Hepatocyte (in vitro differentiated cells): Measurements from ENCODE around the gene MICALL2. TPM values are rescaled to one million over a fixed set of nuclear protein-coding genes. Genes with fewer than 3 reads are reported as not detected.

ENCODE experiments used
- DNase-seq: peaks from one replicate; pipeline ENCODE4 v3.0.0-alpha.2; 2016; ENCODE audit warnings: low spot score
- H2AFZ ChIP-seq: fragments of 200-600 bp; sonication (generic); 2 replicates; pipeline ENCODE4 v1.6.0; 2016; ENCODE audit warnings: antibody characterized with exemption, mild to moderate bottlenecking
- H3K27ac ChIP-seq: fragments of 200-600 bp; sonication (generic); 2 replicates; pipeline ENCODE4 v1.5.1; 2016; ENCODE audit warnings: mild to moderate bottlenecking
- H3K27me3 ChIP-seq: fragments of 200-600 bp; sonication (generic); 2 replicates; pipeline ENCODE4 v1.6.1; 2016
- H3K36me3 ChIP-seq: fragments of 200-600 bp; sonication (generic); replicated peaks from 2 replicates; pipeline ENCODE4 v1.5.1; 2016; ENCODE audit warnings: low read depth; ENCODE audit not compliant: insufficient read depth
- H3K4me1 ChIP-seq: fragments of 200-600 bp; sonication (generic); 2 replicates; pipeline ENCODE4 v1.5.1; 2016; ENCODE audit warnings: mild to moderate bottlenecking, moderate library complexity; ENCODE audit not compliant: insufficient read depth
- H3K4me2 ChIP-seq: fragments of 200-600 bp; sonication (generic); 2 replicates; pipeline ENCODE4 v1.6.0; 2016
- H3K4me3 ChIP-seq: fragments of 200-600 bp; sonication (generic); 2 replicates; pipeline ENCODE4 v1.5.1; 2016; ENCODE audit warnings: mild to moderate bottlenecking
- H3K79me2 ChIP-seq: fragments of 200-600 bp; sonication (generic); 2 replicates; pipeline ENCODE4 v1.6.0; 2017; ENCODE audit warnings: mild to moderate bottlenecking
- H3K9me2 ChIP-seq: fragments of 200-600 bp; sonication (generic); replicated peaks from 2 replicates; pipeline ENCODE4 v1.6.0; 2017; ENCODE audit warnings: mild to moderate bottlenecking; ENCODE audit not compliant: insufficient read depth
- H3K9me3 ChIP-seq: fragments of 200-600 bp; sonication (generic); 2 replicates; pipeline ENCODE4 v1.5.1; 2016; ENCODE audit warnings: low read depth, mild to moderate bottlenecking
- H4K20me1 ChIP-seq: fragments of 200-600 bp; sonication (generic); 2 replicates; pipeline ENCODE4 v1.6.0; 2016; ENCODE audit warnings: mild to moderate bottlenecking; ENCODE audit not compliant: insufficient read depth, poor library complexity, severe bottlenecking
- CTCF ChIP-seq: fragments of 200-600 bp; sonication (generic); IDR thresholded peaks from 2 replicates; pipeline ENCODE4 v1.5.1; 2016; ENCODE audit warnings: antibody characterized with exemption, mild to moderate bottlenecking; ENCODE audit not compliant: poor library complexity
- EZH2 ChIP-seq: fragments of 200-600 bp; sonication (generic); IDR thresholded peaks from 2 replicates; pipeline ENCODE4 v1.6.1; 2016; ENCODE audit warnings: antibody characterized with exemption, mild to moderate bottlenecking, borderline replicate concordance
- EZH2phosphoT487 ChIP-seq: fragments of 200-600 bp; sonication (generic); IDR thresholded peaks from one replicate; pipeline ENCODE4 v1.6.1; 2018; ENCODE audit warnings: antibody characterized with exemption, mild to moderate bottlenecking, low read depth, moderate library complexity; ENCODE audit not compliant: unreplicated experiment, severe bottlenecking
- WGBS: methylation state at CpG from one replicate; pipeline ENCODE4 v1.1.6; 2016; ENCODE audit warnings: low lambda C conversion rate; ENCODE audit errors: missing lambda C conversion rate; 5-methylcytosine and 5-hydroxymethylcytosine counted together
- polyA plus RNA-seq: library from polyadenylated mRNA; unstranded; fragments of >200 nt; fragmentation: Nextera tagmentation; extraction: Ambion mirVana; gene quantifications from 2 replicates; pipeline ENCODE4 v1.2.1, GENCODE V29; 2016
- total RNA-seq: library from RNA; depleted of rRNA; stranded (reverse); fragments of >200 nt; gene quantifications from 2 replicates; pipeline ENCODE4 v1.2.3, GENCODE V29; 2014

MICALL2 gene
- total and polyA plus RNA-seq, 2 experiments from 2014 or later = 16.4 to 28.2 TPM

GRCh38 chr7:1450987-1451386, 8.3 kb downstream of the MICALL2 start:
- WGBS = 94% methylated on average over 11 of the region's 11 CpGs
- H3K27ac ChIP-seq = no peak overlapping the region
- no peak overlapping the region for H2AFZ ChIP-seq
- H3K4me3 ChIP-seq = no peak overlapping the region
- no peaks in the 10 kb centered on the region for H3K9me3 ChIP-seq
- H3K9me2 ChIP-seq = no peaks in the 10 kb centered on the region
- H3K36me3 ChIP-seq = no peaks in the 10 kb centered on the region
- H3K79me2 ChIP-seq = peaks cover 11% of the 10 kb centered on the region
- DNase-seq = no peak
- H3K4me1 ChIP-seq = peaks cover 11% of the 10 kb centered on the region
- H3K27me3 ChIP-seq = no peaks in the 10 kb centered on the region
- no peaks in the 10 kb centered on the region for H4K20me1 ChIP-seq
- no peak overlapping the region for H3K4me2 ChIP-seq
- no peak for TF ChIP-seq EZH2
- TF ChIP-seq EZH2phosphoT487 = no peak
- TF ChIP-seq CTCF = no peak

GRCh38 chr7:1450431-1450830, 8.8 kb downstream of the MICALL2 start:
- Histone ChIP-seq H3K4me3 (no peak overlapping the region), H3K4me1 (peaks cover 5% of the 10 kb centered on the region), H3K9me2 (no peaks in the 10 kb centered on the region), H3K79me2 (peaks cover 6% of the 10 kb centered on the region), H3K27me3 (no peaks in the 10 kb centered on the region), H2AFZ (no peak overlapping the region), H3K9me3 (no peaks in the 10 kb centered on the region), H3K27ac (no peak overlapping the region), H4K20me1 (no peaks in the 10 kb centered on the region), H3K4me2 (no peak overlapping the region), H3K36me3 (no peaks in the 10 kb centered on the region)
- TF ChIP-seq CTCF (no peak), EZH2phosphoT487 (no peak), EZH2 (no peak)
- WGBS = 92% methylated on average over 18 of the region's 18 CpGs
- no peak for DNase-seq

GRCh38 chr7:1449951-1450350, 9.3 kb downstream of the MICALL2 start:
- no peak overlapping the region for H3K4me2 ChIP-seq
- H3K9me3 ChIP-seq = no peaks in the 10 kb centered on the region
- H2AFZ ChIP-seq = no peak overlapping the region
- no peak for TF ChIP-seq EZH2
- TF ChIP-seq EZH2phosphoT487 = no peak
- no peak for TF ChIP-seq CTCF
- H3K9me2 ChIP-seq = no peaks in the 10 kb centered on the region
- no peak overlapping the region for H3K4me3 ChIP-seq
- no peaks in the 10 kb centered on the region for H4K20me1 ChIP-seq
- WGBS = 89% methylated on average over 11 of the region's 11 CpGs
- H3K4me1 ChIP-seq = peaks cover 2% of the 10 kb centered on the region
- no peaks in the 10 kb centered on the region for H3K27me3 ChIP-seq
- H3K27ac ChIP-seq = no peak overlapping the region
- DNase-seq = no peak
- no peaks in the 10 kb centered on the region for H3K36me3 ChIP-seq
- H3K79me2 ChIP-seq = peaks cover 5% of the 10 kb centered on the region

GRCh38 chr7:1449501-1449900, 9.8 kb downstream of the MICALL2 start:
- no peak for DNase-seq
- Histone ChIP-seq H3K9me2 (no peaks in the 10 kb centered on the region), H4K20me1 (no peaks in the 10 kb centered on the region), H3K4me1 (no peaks in the 10 kb centered on the region), H3K79me2 (peaks cover 5% of the 10 kb centered on the region), H3K9me3 (no peaks in the 10 kb centered on the region), H3K27ac (no peak overlapping the region), H3K27me3 (no peaks in the 10 kb centered on the region), H2AFZ (no peak overlapping the region), H3K4me3 (no peak overlapping the region), H3K4me2 (no peak overlapping the region), H3K36me3 (no peaks in the 10 kb centered on the region)
- TF ChIP-seq EZH2 (no peak), CTCF (no peak), EZH2phosphoT487 (no peak)
- WGBS = 91% methylated on average over 13 of the region's 13 CpGs
